T-cell (primary cell): ENCODE measurements around the gene RBFA. TPM values are rescaled to one million over a fixed set of nuclear protein-coding genes. Genes with fewer than 3 reads are reported as not detected.

Experiments used
- total RNA-seq, 35 experiments: library from RNA in 6 of 35; stranded (reverse) in 6 of 35; fragments of 120-200 nt in 1 of 35; gene quantifications; one replicate each; pipeline versions ENCODE4 v1.2.1 to v1.2.4 and lab custom pipeline; 2013 to 2026

RBFA gene
- total RNA-seq, 5 donors from 2014 or later (not counting 1 experiment from before 2014, with no cell fraction given): 17.9 to 27.4 (median 20.9) TPM

Other genes with a start within 250 kb of the RBFA start
- gene KCNG2, start 236.5 kb upstream of the RBFA start, total RNA-seq: not detected
- gene SLC66A2, start 82.8 kb upstream of the RBFA start, total RNA-seq: 10 to 100 TPM; 28.4 to 66.5 (median 37.6) TPM
- 10 to 100 TPM; 17.3 to 26.6 (median 20.6) TPM for gene HSBP1L1, start 69.8 kb upstream of the RBFA start, total RNA-seq
- 10 to 100 TPM; 61.2 to 77.8 (median 72.7) TPM for gene TXNL4A, start 45.9 kb upstream of the RBFA start, total RNA-seq
- gene ADNP2, start 74.8 kb downstream of the RBFA start, total RNA-seq: 10 to 100 TPM; 17.0 to 36.3 (median 18.1) TPM
- gene PARD6G, start 213.1 kb downstream of the RBFA start, total RNA-seq: under 1 TPM in 4 of 5 donors, not detected in 1; 0.15 to 0.96 (median 0.50) TPM